ENCODE data around the gene TSPAN4.

Gene TSPAN4

DNA sequence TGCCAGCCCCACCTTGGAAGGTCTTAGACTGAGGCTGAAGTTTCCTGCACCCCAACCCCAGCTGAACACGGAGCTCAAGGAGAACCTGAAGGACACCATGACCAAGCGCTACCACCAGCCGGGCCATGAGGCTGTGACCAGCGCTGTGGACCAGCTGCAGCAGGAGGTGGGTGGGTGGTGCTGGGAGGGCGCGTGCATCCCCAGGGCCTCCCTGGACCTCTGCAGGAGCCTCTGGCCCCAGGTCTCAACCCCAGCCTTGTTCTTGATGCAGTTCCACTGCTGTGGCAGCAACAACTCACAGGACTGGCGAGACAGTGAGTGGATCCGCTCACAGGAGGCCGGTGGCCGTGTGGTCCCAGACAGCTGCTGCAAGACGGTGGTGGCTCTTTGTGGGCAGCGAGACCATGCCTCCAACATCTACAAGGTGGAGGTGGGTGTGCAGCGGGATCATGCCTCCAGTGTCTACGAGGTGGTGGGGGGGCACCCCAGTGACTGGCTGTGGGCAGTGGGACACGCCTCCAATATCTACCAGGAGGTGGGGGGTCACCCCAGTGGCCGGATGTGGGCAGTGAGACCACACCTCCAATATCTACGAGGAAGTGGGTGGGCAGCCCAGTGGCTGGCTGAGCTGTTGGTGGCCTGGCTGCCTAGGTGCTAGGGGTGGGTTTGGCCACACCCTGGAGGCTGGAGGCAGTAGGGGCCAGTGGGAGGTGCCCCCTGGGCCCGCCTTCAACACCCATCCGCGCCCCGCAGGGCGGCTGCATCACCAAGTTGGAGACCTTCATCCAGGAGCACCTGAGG lies 5.3 kb upstream of the TSPAN4 start:
- TF ChIP-seq SPI1 (IDR thresholded peaks at IDR 0.05; ENCODE audit: borderline replicate concordance, low read depth): no peak
- no peak for TF ChIP-seq POLR2AphosphoS5 (IDR thresholded peaks at IDR 0.05; ENCODE audit: low read depth)
- no peak for TF ChIP-seq GABPA (IDR thresholded peaks at IDR 0.05; ENCODE audit: low read depth)
- TF ChIP-seq, protein P1, sequence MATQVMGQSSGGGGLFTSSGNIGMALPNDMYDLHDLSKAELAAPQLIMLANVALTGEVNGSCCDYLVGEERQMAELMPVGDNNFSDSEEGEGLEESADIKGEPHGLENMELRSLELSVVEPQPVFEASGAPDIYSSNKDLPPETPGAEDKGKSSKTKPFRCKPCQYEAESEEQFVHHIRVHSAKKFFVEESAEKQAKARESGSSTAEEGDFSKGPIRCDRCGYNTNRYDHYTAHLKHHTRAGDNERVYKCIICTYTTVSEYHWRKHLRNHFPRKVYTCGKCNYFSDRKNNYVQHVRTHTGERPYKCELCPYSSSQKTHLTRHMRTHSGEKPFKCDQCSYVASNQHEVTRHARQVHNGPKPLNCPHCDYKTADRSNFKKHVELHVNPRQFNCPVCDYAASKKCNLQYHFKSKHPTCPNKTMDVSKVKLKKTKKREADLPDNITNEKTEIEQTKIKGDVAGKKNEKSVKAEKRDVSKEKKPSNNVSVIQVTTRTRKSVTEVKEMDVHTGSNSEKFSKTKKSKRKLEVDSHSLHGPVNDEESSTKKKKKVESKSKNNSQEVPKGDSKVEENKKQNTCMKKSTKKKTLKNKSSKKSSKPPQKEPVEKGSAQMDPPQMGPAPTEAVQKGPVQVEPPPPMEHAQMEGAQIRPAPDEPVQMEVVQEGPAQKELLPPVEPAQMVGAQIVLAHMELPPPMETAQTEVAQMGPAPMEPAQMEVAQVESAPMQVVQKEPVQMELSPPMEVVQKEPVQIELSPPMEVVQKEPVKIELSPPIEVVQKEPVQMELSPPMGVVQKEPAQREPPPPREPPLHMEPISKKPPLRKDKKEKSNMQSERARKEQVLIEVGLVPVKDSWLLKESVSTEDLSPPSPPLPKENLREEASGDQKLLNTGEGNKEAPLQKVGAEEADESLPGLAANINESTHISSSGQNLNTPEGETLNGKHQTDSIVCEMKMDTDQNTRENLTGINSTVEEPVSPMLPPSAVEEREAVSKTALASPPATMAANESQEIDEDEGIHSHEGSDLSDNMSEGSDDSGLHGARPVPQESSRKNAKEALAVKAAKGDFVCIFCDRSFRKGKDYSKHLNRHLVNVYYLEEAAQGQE (IDR thresholded peaks at IDR 0.05; ENCODE audit: insufficient replicate concordance, low read depth): no peak
- TF ChIP-seq, protein P2, sequence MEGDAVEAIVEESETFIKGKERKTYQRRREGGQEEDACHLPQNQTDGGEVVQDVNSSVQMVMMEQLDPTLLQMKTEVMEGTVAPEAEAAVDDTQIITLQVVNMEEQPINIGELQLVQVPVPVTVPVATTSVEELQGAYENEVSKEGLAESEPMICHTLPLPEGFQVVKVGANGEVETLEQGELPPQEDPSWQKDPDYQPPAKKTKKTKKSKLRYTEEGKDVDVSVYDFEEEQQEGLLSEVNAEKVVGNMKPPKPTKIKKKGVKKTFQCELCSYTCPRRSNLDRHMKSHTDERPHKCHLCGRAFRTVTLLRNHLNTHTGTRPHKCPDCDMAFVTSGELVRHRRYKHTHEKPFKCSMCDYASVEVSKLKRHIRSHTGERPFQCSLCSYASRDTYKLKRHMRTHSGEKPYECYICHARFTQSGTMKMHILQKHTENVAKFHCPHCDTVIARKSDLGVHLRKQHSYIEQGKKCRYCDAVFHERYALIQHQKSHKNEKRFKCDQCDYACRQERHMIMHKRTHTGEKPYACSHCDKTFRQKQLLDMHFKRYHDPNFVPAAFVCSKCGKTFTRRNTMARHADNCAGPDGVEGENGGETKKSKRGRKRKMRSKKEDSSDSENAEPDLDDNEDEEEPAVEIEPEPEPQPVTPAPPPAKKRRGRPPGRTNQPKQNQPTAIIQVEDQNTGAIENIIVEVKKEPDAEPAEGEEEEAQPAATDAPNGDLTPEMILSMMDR (IDR thresholded peaks at IDR 0.05; ENCODE audit: insufficient read depth, low read length): no peak
- no peak for DNase-seq (ENCODE audit: low read depth in 1 of 2, low spot score in 1 of 2)
- Histone ChIP-seq H3K27me3 (ENCODE audit: insufficient read depth, poor library complexity, severe bottlenecking) (no peaks in the 10 kb centered on the region), H3K27ac (replicated peaks) (no peak overlapping the region), H3K4me3 (replicated peaks; ENCODE audit: insufficient read depth, low read length) (no peak overlapping the region)

GRCh38 chr11:837990-838307 lies 4.7 kb upstream of the TSPAN4 start:
- TF ChIP-seq SPI1 (IDR thresholded peaks at IDR 0.05; ENCODE audit: borderline replicate concordance, low read depth): no peak
- TF ChIP-seq, protein P1 (IDR thresholded peaks at IDR 0.05; ENCODE audit: insufficient replicate concordance, low read depth): no peak
- TF ChIP-seq POLR2AphosphoS5 (IDR thresholded peaks at IDR 0.05; ENCODE audit: low read depth): no peak
- TF ChIP-seq GABPA (IDR thresholded peaks at IDR 0.05; ENCODE audit: low read depth): no peak
- TF ChIP-seq, protein P2 (IDR thresholded peaks at IDR 0.05; ENCODE audit: insufficient read depth, low read length): no peak
- H3K27me3 ChIP-seq (ENCODE audit: insufficient read depth, poor library complexity, severe bottlenecking): no peaks in the 10 kb centered on the region
- no peak overlapping the region for H3K27ac ChIP-seq (replicated peaks)
- H3K4me3 ChIP-seq (replicated peaks; ENCODE audit: insufficient read depth, low read length): no peak overlapping the region
- no peak for DNase-seq (ENCODE audit: low read depth in 1 of 2, low spot score in 1 of 2)

GRCh38 chr11:838441-839279 lies 4.0 kb upstream of the TSPAN4 start:
- Histone ChIP-seq H3K27ac (replicated peaks) (no peak overlapping the region), H3K4me3 (replicated peaks; ENCODE audit: insufficient read depth, low read length) (no peak overlapping the region), H3K27me3 (ENCODE audit: insufficient read depth, poor library complexity, severe bottlenecking) (no peaks in the 10 kb centered on the region)
- DNase-seq (ENCODE audit: low read depth in 1 of 2, low spot score in 1 of 2): no peak
- TF ChIP-seq GABPA (IDR thresholded peaks at IDR 0.05; ENCODE audit: low read depth): no peak
- TF ChIP-seq, protein P2 (IDR thresholded peaks at IDR 0.05; ENCODE audit: insufficient read depth, low read length): no peak
